Prostate gland (tissue), 2 donors: ENCODE results near the gene CHTOP.

Source experiments
- POLR2AphosphoS5 ChIP-seq: sonication (generic); formaldehyde crosslinking; IDR thresholded peaks from one replicate; pipeline ENCODE4 v1.6.1; 2017; ENCODE audit warnings: antibody characterized with exemption
- TF ChIP-seq, protein P1 (sequence below), 4 experiments: fragments of 200-600 bp in 2 of 4; fragments of 450-650 bp in 2 of 4; sonication (generic) in 2 of 4; IDR thresholded peaks; 1 replicate in 3 of 4; 2 replicates in 1 of 4; pipeline ENCODE4 v1.5.1; 2016 to 2019; ENCODE audit warnings: antibody characterized with exemption in 4 of 4, mild to moderate bottlenecking in 2 of 4, moderate library complexity in 2 of 4

DNA sequence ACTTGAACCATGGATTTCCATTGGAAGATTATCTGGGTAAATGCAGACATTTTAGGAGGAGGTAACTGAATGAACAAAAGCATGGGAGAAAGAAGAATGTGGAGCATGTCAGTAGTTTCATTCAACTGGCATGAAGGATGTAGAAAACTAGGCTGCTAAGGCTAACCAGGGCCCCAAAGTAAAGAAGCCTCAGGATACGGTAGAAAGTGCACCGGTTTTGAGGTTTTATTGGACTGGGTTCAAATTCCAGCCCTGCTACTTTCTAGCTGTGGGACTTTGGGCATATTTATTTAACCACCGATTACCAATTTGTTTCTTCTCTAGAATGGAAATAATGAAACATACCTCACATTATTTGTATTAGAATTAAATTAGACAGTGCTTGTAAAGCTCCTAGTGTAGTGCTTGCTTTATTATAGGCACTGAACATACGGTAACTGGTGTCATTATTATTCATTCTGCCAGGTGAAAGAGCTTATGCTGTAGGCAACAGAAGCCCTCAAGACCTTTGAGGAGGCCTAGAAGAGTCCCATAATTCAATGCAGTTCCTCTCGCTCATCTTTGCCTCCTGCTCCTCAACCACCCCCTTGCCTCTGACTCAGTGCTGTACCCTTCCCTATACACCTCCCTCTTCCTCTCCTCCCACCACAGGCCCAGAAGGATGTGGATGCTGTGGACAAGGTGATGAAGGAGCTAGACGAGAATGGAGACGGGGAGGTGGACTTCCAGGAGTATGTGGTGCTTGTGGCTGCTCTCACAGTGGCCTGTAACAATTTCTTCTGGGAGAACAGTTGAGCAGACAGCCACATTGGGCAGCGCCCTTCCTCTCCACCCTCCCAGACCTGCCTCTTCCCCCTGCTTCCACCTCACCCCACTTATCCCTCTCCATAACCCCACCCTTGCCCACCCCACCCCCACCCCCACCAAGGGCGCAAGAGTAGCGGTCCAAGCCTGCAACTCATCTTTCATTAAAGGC, 2.5 kb upstream of the CHTOP start:
- TF ChIP-seq, protein P1, sequence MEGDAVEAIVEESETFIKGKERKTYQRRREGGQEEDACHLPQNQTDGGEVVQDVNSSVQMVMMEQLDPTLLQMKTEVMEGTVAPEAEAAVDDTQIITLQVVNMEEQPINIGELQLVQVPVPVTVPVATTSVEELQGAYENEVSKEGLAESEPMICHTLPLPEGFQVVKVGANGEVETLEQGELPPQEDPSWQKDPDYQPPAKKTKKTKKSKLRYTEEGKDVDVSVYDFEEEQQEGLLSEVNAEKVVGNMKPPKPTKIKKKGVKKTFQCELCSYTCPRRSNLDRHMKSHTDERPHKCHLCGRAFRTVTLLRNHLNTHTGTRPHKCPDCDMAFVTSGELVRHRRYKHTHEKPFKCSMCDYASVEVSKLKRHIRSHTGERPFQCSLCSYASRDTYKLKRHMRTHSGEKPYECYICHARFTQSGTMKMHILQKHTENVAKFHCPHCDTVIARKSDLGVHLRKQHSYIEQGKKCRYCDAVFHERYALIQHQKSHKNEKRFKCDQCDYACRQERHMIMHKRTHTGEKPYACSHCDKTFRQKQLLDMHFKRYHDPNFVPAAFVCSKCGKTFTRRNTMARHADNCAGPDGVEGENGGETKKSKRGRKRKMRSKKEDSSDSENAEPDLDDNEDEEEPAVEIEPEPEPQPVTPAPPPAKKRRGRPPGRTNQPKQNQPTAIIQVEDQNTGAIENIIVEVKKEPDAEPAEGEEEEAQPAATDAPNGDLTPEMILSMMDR (IDR thresholded peaks at IDR 0.05), result no peak
- no peak for TF ChIP-seq POLR2AphosphoS5
